Measurements from ENCODE around the gene IL1R1.
"Not testable (repeated sequence)": the region's sequence is repeated elsewhere in the genome, so short reads cannot be mapped to it uniquely, and the experiment has no call there.

Gene IL1R1

DNA sequence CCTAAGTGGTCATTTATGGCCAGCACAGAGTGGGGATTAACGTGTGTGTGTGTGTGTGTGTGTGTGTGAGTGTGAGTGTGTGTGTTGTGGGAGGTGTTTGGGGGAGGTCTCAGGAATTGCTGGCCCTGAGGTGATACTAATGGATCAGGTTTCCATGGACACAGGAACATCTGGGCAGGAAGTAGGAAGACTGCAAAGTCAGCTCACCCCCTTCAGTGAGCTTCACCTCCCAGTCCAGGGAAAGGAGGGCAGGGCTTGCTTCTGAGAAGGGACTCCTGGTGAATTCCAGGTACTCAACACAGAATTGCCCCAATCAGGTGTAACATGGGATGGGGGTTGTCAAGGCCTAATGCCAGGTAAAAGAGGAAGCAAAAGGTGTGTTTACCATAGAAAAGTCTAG lies 30.3 kb upstream of the IL1R1 start:
- no peak for DNase-seq

DNA sequence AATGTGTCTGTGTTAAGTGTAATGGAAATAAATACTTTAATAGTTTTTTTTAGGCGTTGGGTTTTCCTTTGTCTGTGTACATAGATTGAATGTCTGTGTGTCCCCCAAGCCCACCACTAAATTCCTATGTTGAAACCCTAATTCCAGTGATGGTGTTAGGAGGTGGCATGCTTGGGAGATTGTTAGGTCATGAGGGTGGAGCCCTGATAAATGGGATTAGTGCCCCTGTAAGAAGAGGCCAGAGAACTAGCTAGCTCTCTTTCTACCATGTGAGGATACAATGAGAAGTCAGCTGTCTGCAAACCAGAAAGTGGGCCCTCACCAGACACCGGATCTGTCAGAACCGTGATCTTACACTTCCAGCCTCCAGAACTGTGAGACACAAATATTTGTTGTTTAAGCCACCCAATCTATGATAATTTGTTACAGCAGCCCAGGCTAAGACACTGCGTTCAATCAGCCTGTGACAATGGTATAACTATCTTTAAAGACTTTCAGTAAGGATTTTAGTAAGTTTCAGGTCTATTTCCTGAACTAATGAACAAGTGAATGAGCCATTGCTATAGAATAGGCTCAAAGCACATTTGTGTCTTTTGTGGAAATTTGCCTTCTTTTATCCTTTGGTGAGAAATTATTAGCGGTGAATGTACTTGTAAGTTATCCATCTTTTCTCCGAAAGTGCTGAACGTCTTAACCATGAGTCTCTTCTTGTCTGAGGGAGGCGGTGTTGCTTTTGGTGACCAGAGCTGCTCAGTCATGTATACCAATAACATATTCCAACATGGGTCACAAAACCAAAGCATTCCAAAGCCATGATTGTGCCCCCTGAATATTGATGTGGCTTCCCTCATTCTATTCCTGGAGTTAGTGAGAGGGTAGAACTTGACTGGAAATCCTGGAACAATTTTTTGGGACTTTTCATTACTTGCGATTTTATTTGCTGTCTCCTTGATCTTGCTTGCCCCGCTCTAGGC lies 29.6 kb upstream of the IL1R1 start:
- DNase-seq = no peak

DNA sequence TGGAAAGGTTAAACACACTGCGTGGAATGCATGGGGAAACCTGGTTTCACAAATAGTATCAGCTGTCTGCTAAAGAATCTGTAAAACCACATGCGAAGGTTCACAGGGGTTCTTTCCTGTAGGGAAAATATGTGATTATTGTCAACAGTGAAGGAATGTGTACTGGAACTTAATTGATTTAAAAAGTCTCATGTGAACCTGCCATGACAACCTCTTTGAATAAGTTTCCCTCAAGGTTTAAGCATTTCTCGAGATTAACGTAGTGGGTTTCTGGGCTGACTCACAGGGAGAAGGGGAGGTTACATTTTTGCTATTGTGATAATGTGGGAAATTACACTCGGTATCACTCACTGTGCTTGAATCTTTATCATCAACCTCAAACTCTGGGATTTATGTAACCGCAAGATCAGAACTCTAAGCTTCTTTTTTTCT lies 28.2 kb upstream of the IL1R1 start:
- no peak for DNase-seq

DNA sequence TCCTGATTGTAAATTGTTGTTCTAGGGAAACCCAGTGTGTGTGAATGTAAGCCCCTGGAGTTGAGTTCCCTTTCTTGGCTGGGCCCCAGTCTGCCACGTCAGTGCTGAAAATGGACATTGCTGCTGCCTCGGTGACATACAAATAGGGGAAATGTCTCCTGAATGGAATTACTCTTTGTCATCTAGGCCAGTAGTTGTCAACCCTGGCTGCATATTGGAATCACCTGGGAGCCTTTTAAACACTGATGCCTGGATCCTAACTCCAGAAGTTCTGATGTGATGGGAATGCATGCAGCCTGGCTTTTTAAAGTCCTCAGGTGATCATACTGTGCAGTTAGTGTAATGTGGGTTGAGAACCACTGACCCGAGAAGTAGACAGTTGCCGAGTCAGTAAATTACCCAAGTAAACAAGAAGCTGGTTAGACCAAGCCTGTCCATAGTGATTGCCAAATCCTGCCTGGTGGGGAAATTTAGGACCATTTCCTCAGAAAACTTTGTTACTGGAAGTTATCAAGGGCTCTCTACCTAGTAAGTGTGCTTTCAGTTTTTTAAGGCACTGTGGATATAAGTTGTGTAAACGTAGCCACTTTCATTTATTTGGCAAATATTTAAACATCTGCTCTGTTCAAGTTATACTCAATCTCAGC lies 27.6 kb upstream of the IL1R1 start:
- no peak for DNase-seq

DNA sequence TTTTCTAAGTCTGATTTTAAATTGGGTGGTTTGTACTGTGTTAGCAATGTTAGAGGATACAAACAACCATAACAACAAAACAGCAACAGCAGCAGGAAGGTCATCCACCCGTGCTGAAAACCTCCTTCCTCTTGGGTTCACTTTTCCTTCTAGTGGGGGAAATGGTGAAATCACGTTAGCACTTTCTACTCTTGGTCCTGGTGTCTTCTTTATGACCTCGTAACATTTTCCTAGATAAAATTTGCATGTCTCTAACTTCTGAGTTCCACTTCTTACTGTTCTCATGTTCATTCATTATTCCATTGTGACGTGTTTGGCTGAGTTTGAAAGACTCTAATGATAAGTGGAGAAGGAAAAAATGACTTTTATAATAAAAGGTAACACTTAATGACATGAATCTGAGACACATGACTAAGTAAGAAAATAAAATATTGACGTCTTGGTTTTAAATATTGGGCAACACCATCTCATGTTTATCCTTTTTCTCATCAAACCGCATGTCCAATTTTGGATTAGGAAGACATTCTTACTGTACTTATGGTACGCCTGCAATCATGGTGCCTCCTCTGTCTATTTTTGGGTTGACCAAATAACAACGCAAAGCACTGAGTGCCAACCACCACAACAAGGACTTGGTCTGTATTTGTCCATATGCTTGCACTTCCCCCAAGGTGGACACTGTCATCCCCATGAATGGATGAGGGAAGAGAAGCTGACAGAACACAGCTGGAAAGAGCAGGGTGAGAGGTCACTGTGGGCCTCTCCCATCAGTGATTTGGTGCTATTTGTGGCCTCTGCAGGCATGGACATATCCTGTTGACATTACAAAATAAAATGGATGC lies 25.7 kb upstream of the IL1R1 start:
- no peak for DNase-seq

DNA sequence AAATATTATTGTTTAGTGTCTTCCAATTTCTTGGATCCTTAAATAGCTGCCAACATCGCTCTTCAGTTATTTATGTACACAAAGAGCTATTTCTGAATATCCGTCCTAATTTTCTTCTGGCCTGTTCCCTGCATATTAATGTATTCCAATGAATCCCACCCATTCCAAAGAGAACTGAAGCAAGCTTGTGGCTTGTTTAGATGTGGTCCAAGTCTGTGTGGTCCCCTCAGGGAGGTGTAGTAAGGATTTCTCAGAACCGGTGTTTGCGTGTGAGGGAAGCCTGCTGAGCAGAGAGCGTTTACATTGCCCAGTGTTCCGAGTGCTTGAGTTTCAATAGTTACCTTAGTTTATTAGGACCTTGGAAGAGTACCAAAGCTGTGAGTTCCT lies 25.1 kb upstream of the IL1R1 start:
- DNase-seq = peak; percentile 71

DNA sequence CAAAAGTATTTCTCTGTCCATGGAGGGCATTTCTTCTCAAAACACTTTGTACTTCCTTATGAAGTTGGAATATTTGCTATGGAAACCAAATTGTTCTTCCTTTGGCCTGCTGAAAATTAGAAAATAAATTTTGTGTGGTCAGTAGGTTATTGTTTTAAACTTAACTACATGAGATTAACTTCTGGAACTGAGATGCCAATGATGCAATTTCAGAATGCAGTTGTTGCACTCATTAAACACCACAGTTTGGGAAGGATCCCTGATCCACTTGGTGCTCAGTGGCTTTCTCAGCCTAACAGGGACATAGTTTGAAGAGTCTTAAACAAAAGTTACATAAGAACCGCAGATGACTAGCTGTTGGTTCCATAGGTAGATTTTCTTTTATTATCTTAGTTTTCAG lies 23.3 kb upstream of the IL1R1 start:
- DNase-seq = no peak

DNA sequence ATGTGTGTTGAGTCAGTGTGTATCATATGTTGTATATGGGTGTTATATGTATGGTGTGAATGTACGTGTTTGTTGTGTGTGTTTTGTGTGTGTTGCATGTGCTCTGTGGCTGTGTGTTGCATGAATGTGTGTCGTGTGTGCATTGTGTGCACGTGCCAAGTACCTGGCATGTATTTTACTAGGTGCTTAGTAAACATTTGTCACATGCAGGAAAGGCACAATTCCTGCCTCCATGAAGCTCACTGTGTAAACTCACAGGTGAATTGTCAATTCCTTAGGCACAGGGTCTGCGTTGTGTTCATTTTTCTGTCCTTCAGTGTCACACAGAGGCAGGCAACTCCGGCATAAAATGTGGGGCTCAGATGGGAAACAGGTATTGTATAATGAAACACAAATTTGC lies 22.3 kb upstream of the IL1R1 start:
- no peak for DNase-seq

DNA sequence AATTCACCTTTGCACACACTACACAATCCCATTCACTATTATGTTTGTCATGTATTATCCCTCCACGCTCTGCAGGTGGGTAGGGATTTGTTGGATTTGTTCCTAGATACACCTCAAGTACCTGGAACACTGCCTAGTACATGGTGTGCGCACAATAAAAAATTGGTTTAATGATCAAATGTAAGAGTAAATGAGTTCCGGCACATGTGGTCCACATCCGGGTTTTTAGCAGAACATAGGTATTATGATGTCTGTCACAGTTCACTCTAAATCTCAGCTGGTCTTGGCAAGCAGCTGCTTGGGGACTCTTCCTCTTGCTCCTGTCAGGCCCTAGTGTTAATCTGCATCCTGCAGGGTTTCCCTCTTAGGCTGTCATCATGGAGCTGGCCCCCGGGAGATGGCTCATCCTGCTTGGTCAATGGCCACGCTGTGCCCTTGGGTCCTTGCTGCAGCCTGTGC lies 21.8 kb upstream of the IL1R1 start:
- no peak for DNase-seq

DNA sequence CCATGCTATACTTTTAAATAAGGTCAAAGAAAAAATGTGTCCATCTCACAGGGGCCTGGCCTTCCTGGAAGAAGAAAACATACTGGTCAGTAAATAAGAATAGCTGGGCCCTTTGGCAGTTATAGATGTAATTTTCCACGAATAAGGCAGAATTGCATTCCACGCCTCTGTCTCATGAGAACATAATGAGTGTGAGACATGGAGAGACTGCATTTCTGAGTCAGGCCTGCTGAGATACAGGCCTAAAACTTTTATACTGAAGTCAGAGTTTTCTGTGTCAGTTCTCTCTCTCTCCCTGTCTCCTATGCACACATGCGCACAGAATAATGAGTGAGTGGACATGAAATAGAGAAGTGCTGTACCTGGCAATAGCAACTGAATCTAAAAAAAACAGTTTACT lies 20.4 kb upstream of the IL1R1 start:
- DNase-seq = no peak

DNA sequence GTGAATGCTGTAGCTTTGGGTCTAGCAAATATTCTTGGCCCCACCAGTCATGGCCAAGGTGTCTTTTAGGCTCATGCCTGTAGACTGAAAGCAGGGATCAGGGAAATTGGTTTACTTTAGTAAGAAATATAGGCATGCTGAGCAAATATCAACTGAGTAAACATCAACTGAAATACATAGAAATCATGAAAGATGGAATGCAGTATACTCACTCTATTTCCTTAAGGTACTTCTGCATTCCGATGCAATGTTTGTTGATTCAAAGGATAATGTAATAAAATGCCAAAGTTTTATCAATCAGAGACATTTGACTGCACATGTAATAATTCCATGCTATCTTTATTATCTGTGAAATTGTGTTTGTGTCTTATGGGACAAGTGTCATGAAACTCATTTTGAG lies 19.6 kb upstream of the IL1R1 start:
- DNase-seq = no peak

DNA sequence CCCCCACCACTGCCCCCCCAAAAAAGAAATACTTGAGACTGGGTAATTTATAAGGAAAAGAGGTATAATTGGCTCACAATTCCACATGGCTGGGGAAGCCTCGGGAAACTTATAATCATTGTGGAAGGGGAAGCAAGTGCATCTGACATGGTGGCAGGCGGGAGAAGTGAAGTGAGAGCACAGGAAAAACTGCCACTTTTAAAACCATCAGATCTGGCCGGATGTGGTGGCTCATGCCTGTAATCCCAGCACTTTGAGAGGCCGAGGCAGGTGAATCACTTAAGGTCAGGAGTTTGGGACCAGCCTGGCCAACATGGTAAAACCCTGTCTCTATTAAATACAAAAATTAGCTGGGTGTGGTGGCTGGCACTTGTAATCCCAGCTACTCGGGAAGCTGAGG lies 18.1 kb upstream of the IL1R1 start:
- not testable (repeated sequence) for DNase-seq

DNA sequence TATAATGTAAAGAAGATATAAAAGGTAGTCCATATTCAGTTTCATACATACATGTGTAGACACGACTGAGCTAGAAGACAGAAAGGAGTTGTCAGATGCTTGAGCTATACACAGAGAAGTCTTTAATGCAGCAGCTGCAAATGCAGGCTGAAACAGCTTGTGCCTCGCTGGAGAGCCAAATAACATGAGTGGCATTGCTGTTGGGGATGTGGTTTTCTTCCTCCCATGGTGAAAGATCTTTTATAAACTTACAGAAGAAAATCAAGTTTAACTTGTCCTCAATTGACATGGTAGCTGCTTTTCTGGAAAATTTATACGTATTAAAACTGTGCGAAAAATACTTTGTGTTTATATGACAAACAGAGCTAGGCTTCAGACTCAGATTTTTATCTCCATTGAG lies 16.4 kb upstream of the IL1R1 start:
- no peak for DNase-seq

DNA sequence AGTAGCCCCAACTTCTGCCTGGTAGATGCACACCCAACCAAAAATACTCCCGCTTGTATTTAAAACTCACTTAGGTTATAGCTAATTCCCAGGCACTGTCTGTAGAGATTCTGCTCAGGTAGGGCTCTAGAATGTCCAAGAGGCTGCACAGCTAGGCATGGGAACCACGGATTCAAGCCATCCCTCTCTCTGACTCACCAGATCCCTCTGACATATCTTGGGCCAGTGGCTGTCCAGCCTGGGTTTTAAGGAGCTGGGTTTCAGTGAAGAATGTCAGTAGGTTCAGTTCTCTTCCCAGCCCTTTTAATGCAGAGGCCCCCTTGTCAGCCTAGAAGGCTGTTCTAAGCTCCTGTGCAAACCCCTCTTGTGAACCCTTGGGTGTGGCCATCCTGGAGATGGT lies 15.9 kb upstream of the IL1R1 start:
- DNase-seq = no peak

DNA sequence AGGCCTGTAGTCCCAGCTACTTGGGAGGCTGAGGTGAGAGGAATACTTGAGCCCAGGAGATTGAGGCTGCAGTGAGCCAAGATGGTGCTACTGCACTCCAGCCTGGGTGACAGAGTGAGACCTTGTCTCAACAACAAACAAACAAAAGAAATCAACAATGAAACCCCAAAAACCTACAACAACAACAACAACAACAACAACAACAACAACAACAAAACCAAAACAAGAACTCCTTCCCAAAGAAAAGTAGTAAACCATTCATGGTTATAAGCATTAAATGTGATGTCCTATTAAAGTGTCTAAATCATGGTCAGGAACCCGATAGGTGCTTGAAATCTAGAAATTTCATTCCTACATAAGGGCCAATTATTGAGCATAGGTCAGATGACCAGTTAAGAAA lies 13.5 kb upstream of the IL1R1 start:
- DNase-seq = no peak

DNA sequence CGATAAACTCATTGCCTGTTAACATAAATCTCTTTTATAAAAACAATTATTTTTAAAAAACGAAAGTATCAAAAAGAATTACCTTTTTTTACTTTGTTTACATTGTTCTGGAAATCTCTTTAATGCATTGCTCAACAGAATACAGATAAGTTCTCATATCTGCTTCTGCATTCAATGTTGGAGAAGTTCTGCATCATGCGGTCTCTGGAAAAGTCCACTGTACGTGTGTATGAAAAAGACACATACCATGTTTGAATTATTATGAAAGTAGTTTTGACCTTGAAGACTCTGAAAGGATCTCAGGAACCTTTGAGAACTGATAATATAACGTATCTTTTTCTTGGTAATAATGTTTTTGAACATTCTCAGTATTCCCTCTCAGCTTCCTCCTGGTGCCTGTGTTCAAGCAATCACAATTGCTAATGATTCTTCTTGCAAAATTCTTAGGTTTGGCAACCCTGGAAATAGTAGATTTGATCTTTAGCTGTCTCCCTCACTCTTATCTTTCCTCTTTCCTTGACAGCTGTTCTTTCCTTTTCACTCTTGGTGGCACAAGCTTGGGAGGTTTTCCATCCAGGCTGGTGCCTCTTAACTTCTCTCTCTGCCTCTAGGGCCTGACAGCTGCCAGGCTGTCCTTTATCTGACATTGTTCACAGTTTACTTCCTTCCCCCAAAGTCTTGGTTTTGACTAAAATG lies 12.4 kb upstream of the IL1R1 start:
- DNase-seq = no peak

DNA sequence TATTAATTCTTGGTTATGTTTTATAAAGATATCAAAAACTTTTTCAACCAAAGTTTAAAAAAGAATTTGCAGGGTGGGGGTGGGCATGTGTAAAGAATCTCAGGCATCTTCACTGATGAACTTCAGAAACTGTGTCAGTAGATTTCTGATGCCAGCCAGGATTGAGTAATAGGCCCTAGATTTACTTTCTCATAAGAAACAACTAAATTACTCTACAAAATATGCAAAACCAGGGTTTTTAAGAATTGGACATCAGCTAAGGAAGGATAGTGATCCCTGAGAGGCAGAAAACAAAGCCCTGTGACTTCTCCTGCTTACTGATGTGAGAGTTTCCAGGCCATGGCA lies 11.9 kb upstream of the IL1R1 start:
- no peak for DNase-seq

DNA sequence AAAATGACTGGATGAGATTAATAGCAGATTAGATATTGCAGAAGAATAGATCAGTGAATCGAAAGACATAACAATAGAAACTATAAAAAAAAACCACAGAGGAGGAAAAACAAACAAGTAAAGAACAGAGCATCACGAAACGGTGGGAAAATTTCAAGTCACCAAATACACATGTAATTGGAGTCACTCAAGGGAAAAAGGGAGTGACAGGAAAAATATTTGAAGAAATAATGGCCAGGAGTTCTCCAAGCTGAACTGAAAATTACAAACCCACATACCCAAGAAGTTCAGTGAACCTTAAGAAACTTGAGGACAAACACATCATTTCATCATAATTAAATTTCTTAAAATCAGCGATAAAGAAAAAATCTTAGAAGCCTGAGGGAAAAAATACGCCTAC lies 11.0 kb upstream of the IL1R1 start:
- no peak for DNase-seq

DNA sequence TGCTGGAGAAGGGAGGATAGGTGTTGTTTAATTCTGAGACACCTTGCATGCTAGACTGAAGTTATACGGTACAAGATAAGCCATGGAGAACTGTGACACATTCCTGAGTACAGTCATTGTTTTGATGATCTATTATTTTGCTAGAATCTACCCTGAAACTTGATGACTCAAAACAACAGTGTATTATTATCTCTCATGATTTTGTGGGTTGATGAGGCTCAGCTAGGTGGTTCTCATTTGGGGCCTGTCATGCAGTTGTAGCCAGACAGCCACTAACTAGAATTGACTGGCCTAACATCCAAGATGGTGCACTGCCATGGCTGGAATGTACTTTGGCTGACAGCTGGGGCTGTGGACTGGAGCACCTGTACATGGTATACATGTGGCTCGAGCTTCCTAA lies 5.4 kb upstream of the IL1R1 start:
- no peak for DNase-seq

DNA sequence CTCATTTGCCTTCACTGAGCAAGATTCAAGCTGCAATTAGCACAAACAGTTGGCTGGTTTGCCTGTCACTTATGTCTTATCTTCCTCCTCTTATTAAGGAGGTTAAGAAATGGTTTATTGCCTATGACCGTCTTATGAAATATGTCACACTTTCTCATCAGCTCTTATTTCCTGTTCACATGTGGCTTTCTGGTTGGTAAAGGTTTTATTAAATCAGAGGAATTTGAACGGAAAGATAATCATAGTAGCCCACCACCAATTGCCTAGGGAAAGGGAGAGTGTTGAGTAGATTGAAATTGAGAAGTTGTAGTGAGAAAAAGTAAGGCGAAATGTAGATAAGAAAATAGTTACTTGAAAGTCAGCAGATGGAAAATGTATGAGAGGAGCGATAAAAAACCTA lies 4.2 kb upstream of the IL1R1 start:
- no peak for DNase-seq

DNA sequence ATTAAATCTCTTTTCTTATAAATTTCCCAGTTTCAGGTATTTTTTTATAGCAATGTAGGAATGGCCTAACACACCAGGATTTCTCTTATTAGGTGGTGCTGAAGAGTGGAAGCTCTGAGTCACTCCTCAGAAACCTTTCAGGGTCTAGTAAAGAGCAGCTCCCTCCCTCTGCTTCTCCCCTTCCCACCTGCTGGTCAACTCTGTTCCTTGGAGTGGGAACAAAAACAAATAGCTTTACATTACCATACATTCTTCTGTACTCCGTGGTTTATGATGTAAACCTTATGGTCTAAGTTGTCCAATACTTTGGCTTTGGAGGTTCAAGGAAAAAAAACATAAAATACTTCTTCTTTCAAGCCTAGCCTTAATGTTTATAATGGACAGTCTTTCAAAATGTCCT lies 2.7 kb upstream of the IL1R1 start:
- no peak for DNase-seq

DNA sequence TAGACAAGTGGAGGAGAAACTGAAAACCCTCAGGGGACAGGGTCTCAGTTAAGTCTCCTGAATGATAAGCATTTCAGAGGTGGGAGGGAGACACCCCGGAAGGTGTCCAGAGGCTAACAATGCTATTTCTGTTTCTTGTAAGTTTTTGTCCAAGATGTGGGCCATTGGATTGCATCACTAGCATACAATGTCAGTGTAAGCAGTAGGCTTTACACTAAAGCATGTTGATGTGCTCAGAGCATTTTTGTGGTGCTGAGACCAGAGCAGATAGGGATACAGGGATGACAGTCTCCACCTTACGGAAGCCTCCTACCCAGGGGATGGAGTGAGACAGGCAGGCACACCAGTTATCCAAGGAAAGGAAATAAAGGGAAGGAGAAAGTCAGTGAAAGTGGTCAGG lies 2.2 kb upstream of the IL1R1 start:
- no peak for DNase-seq

Data from left hindlimb (tissue), 1 donor.